Choroid plexus epithelial cell (primary cell): ENCODE measurements around the gene CHSY3.
A peak's percentile ranks its signal among the peaks of the same experiment; 100 is the strongest.

ENCODE experiments used
- DNase-seq: peaks from one replicate; pipeline ENCODE4 v3.0.0-alpha.2; 2010; ENCODE audit warnings: low read depth
- H3K4me3 ChIP-seq: 2 replicates; pipeline ENCODE4 v1.5.1; 2011; ENCODE audit warnings: low read depth, mild to moderate bottlenecking, control low read depth, low read length, moderate library complexity
- CTCF ChIP-seq: conservative IDR thresholded peaks from 2 replicates; pipeline ENCODE4 v1.5.1; 2011; ENCODE audit warnings: low read depth, mild to moderate bottlenecking, control low read depth, inconsistent platforms, low read length, moderate library complexity

CHSY3 gene

GRCh38 chr5:129915415-129915814 lies 11.2 kb downstream of the CHSY3 start:
- no peak for TF ChIP-seq CTCF
- DNase-seq = no peak
- no peak overlapping the region for H3K4me3 ChIP-seq

GRCh38 chr5:129917224-129917623 lies 13.0 kb downstream of the CHSY3 start:
- no peak overlapping the region for H3K4me3 ChIP-seq
- DNase-seq = peak; percentile 33
- no peak for TF ChIP-seq CTCF

GRCh38 chr5:129921204-129921603 lies 16.9 kb downstream of the CHSY3 start:
- TF ChIP-seq CTCF = no peak
- H3K4me3 ChIP-seq = no peak overlapping the region
- no peak for DNase-seq

- no peak for TF ChIP-seq CTCF
- peak; percentile 10 for DNase-seq
- no peak overlapping the region for H3K4me3 ChIP-seq
Observed at GRCh38 chr5:129930221-129930620, 26.0 kb downstream of the CHSY3 start.

- no peak overlapping the region for H3K4me3 ChIP-seq
- no peak for TF ChIP-seq CTCF
- DNase-seq = no peak
Observed at GRCh38 chr5:129935626-129936025, 31.4 kb downstream of the CHSY3 start.

- H3K4me3 ChIP-seq = no peak overlapping the region
- no peak for DNase-seq
- no peak for TF ChIP-seq CTCF
Observed at GRCh38 chr5:129938077-129938476, 33.8 kb downstream of the CHSY3 start.

- no peak for TF ChIP-seq CTCF
- H3K4me3 ChIP-seq = no peak overlapping the region
- no peak for DNase-seq
Observed at GRCh38 chr5:129943936-129944335, 39.7 kb downstream of the CHSY3 start.
